ENCODE data around the gene TMEM164.

TMEM164 gene

GRCh38 chrX:110159865-110160264, 157.0 kb downstream of the TMEM164 start:
- DNase-seq (ENCODE audit: extremely low read depth in 1 of 2, low read depth in 1 of 2) = no peak

- no peak for DNase-seq (ENCODE audit: extremely low read depth in 1 of 2, low read depth in 1 of 2)
Observed at GRCh38 chrX:110161361-110161686, 158.4 kb downstream of the TMEM164 start.

- no peak for DNase-seq (ENCODE audit: extremely low read depth in 1 of 2, low read depth in 1 of 2)
Observed at GRCh38 chrX:110162131-110162530, 159.2 kb downstream of the TMEM164 start.

GRCh38 chrX:110162867-110163266, 160.0 kb downstream of the TMEM164 start:
- DNase-seq (ENCODE audit: extremely low read depth in 1 of 2, low read depth in 1 of 2) = no peak

GRCh38 chrX:110163488-110163887, 160.6 kb downstream of the TMEM164 start:
- no peak for DNase-seq (ENCODE audit: extremely low read depth in 1 of 2, low read depth in 1 of 2)

- DNase-seq (ENCODE audit: extremely low read depth in 1 of 2, low read depth in 1 of 2) = peak in 1 of 2 donors; percentile 32
Observed at GRCh38 chrX:110167952-110168451, 165.1 kb downstream of the TMEM164 start.

GRCh38 chrX:110168585-110168984, 165.7 kb downstream of the TMEM164 start:
- no peak for DNase-seq (ENCODE audit: extremely low read depth in 1 of 2, low read depth in 1 of 2)

- no peak for DNase-seq (ENCODE audit: extremely low read depth in 1 of 2, low read depth in 1 of 2)
Observed at GRCh38 chrX:110170029-110170428, 167.1 kb downstream of the TMEM164 start.

DNA sequence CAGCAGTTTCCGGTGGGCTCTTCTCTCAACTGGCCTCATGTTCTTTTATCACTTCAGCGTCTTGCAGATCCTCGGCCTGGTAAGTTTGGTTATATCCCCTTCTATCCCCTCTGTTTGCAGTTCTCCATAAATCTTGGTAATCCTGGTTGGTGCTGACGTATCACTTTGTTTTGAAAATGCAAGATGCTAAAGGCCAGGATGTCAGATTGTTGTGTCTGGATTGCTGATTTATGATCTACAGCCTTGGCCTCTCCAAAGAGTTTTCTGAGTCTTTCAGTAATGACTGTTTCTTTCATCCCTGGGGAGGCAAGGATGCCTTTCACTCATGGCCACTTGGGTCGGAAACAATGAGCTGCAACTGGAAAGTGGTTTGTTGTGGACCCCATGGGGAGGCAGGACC, 168.5 kb downstream of the TMEM164 start:
- no peak for DNase-seq (ENCODE audit: extremely low read depth in 1 of 2, low read depth in 1 of 2)

GRCh38 chrX:110172215-110172614, 169.3 kb downstream of the TMEM164 start:
- DNase-seq (ENCODE audit: extremely low read depth in 1 of 2, low read depth in 1 of 2) = no peak

GRCh38 chrX:110173192-110174175, 170.6 kb downstream of the TMEM164 start:
- DNase-seq (ENCODE audit: extremely low read depth in 1 of 2, low read depth in 1 of 2) = no peak

DNA sequence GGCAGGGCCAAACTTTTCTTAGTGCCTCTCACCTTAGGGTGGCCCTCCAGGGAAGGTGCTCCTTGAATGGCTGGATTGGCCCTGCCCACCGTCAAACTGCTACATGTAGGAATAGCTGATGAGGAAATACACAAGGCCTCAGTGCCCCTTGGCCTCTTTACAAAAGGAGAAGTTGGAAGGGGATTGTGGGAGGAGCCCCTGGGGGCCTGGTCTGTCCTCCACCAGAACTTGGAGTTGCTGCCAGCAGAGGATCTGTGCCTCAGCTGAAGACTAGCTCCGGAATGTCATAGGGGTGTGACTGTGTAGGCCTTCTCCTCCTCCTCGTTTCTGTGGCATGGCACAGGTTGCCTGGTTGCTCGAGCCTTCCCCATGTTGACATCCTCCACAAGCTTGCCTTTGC, 172.2 kb downstream of the TMEM164 start:
- DNase-seq (ENCODE audit: extremely low read depth in 1 of 2, low read depth in 1 of 2) = no peak

DNA sequence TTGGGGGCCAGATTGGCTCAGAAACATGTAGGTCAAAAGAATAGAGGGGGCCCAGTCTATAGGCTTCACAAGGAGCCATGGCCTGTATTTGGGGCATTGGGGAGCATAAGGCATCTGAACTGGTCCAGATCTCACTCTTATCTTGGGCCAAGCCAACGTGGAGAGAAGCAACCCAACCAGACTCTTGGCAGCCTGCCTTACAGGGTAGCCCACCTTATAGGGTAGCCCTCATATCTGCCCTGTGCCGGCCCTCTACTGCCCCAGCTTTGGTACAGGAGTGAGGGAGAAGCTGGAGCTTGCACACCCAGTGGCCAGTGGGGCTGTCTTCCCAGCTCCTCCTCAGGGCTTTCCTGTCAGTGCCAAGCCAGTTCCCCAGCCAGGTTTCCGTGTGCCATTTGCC, 172.8 kb downstream of the TMEM164 start:
- no peak for DNase-seq (ENCODE audit: extremely low read depth in 1 of 2, low read depth in 1 of 2)

DNA sequence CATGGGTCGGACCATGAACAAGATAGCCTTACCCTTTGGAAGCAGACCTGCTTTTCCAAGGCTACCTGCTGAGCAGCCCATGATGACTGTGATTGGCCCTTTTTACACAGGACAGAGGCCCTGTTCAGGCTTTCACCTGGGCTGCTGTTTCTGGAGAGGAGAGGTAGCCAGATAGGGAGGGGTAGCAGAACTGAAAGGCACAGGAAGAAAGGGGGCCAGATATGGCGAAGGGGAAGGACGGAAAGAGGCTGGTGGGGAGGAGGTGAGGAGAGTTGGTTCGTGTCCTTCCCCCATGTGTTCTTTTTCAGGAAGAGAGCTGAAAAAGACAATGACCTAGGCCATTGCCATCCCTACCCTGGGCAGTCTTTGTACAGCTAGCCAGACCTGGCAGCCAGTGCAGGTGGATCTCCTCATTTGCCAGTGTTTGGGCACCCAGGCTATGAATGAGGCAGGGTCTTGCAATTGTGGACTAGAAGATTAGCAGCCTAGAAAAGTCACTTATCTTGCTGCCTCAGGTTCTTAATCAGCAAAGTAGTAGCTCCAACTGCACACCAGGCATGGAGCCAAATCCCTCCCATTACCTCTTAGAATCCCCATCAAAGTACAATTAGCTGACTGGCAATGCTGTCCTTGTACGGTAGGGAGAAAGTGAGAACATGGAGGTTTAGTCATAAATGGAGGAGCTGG, 175.4 kb downstream of the TMEM164 start:
- DNase-seq (ENCODE audit: extremely low read depth in 1 of 2, low read depth in 1 of 2) = no peak

GRCh38 chrX:110180176-110180927, 177.4 kb downstream of the TMEM164 start:
- no peak for DNase-seq (ENCODE audit: extremely low read depth in 1 of 2, low read depth in 1 of 2)

DNA sequence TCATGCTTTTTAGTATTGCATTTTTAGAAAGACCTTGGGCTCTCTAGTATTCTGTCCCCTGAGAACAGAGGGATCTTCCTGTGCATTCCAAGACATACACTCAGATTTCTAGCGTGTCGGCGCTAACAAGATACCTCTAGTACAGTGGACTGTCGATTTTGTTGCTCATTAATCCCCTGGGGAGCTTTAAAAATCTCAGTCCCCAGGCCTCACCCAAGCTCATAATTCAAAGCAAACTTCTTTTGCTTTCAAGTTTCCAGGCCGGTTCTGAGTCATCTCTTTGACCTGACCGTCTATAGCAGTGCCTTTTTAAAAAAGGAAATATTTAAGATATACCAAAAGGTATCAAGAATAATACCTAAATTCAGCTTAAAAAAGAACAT, 178.0 kb downstream of the TMEM164 start:
- no peak for DNase-seq (ENCODE audit: extremely low read depth in 1 of 2, low read depth in 1 of 2)

- DNase-seq (ENCODE audit: extremely low read depth in 1 of 2, low read depth in 1 of 2) = no peak
Observed at GRCh38 chrX:110181459-110182137, 178.7 kb downstream of the TMEM164 start.

GRCh38 chrX:110182362-110182761, 179.4 kb downstream of the TMEM164 start:
- no peak for DNase-seq (ENCODE audit: extremely low read depth in 1 of 2, low read depth in 1 of 2)

DNA sequence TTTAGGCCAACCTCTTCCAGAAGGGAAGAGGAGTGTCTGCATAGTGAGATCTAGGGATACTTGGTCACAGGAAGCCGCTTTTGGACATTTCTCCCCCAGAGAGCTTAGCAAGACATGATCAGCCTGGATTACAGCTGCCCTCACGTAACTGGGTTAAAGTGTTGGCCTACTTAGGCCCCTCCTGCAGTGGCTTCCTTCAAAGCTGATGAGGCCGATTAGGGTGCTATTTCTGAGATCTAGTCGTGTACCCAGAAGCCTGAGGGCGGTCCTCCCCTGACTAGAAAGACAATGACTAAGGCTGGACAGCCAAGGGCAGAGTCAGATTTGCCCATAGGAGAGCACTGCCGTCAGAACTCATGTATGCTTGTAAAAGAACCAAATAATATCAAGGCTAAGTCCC, 180.0 kb downstream of the TMEM164 start:
- DNase-seq (ENCODE audit: extremely low read depth in 1 of 2, low read depth in 1 of 2) = no peak

DNA sequence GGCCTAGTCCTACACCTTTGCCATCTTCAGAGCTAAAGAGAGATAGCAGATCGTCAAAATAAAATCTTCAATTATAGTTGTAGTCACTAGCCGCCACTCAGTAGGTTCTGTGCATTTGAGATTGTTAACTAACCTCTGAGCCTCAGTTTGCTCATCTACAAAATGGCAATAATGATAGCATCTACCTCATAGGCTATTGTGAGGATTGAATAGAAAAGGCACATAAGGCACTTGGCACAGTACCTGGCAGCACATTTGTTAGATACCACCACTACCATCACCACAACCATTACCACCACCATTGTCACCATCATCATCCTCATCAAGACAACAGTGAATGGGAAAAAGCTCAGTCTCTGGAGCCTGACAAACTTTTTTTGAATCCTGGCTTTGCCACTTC, 180.4 kb downstream of the TMEM164 start:
- DNase-seq (ENCODE audit: extremely low read depth in 1 of 2, low read depth in 1 of 2) = no peak

Data from activated CD8-positive, alpha-beta memory T cell treated with anti-CD3 and anti-CD28 coated beads for 1 hour (primary cell).